ENCODE data around the gene OR9Q1. TPM values are rescaled to one million over a fixed set of nuclear protein-coding genes. Genes with fewer than 3 reads are reported as not detected.
"Not testable (repeated sequence)": the region's sequence is repeated elsewhere in the genome, so short reads cannot be mapped to it uniquely, and the experiment has no call there.

Gene OR9Q1
- total RNA-seq, 6 donors from 2014 or later = not detected

- Histone ChIP-seq H3K36me3 (no peaks in the 10 kb centered on the region), H3K9me3 (no peaks in the 10 kb centered on the region), H3K27me3 (no peaks in the 10 kb centered on the region), H3K4me3 (no peak within 1 kb of the TSS), H3K4me1 (no peaks in the 10 kb centered on the region), H3K27ac (no peak within 1 kb of the TSS)
- ATAC-seq (ENCODE audit: low FRiP score in 2 of 2) (no peak), DNase-seq (no peak)
- TF ChIP-seq POLR2A (IDR thresholded peaks at IDR 0.05) (no peak), EP300 (IDR thresholded peaks at IDR 0.05) (no peak), POLR2AphosphoS5 (IDR thresholded peaks at IDR 0.05) (no peak), CTCF (IDR thresholded peaks at IDR 0.05) (no peak)
Observed at GRCh38 chr11:58204042-58204441, 180.4 kb downstream of the OR9Q1 start, which contains the start of gene OR1S2. Gene OR1S2, minus strand, starts transcription at chr11:58204142. Its CDS starts 0 bp downstream, at chr11:58204142.

DNA sequence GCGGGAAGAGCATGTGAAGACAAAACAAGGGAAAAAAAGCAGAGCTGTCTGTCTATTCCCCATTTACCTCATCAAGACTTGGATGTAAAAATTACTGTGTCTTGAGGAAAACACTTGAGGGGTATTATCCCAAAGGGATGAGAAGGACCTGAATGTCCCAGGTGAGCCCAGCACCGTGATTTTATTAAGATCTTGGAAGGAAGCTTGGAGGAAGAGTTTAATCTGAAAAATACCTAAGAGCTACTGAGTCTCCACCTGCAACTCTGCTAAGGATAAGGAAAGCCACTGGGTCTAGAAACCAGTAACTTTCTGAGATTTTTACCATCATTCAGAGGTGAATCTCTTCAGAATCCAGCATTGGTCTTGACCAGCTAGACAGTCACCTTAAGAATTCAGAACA lies 188.7 kb downstream of the OR9Q1 start, which contains the start of gene OR1S1:
OR1S1 (plus strand) TSS at position 301 of the 400 bp plus-strand sequence.
- H3K36me3 ChIP-seq; H3K4me3 ChIP-seq; H3K27me3 ChIP-seq; H3K4me1 ChIP-seq; H3K9me3 ChIP-seq; DNase-seq; ATAC-seq (ENCODE audit: low FRiP score in 2 of 2); H3K27ac ChIP-seq: not testable (repeated sequence)
- whole genome bisulfite sequencing, 2 donors = 70 to 80% methylated on average over 2 of the region's 2 CpGs

GRCh38 chr11:58216476-58216875 lies 192.8 kb downstream of the OR9Q1 start:
- no peak for TF ChIP-seq CTCF (IDR thresholded peaks at IDR 0.05)
- no peak for TF ChIP-seq EP300 (IDR thresholded peaks at IDR 0.05)
- TF ChIP-seq POLR2A (IDR thresholded peaks at IDR 0.05) = no peak
- TF ChIP-seq POLR2AphosphoS5 (IDR thresholded peaks at IDR 0.05) = no peak

GRCh38 chr11:58222721-58223120 lies 199.0 kb downstream of the OR9Q1 start:
- Histone ChIP-seq H3K36me3 (no peaks in the 10 kb centered on the region), H3K9me3 (no peaks in the 10 kb centered on the region), H3K27ac (no peak overlapping the region), H3K4me1 (no peaks in the 10 kb centered on the region), H3K27me3 (no peaks in the 10 kb centered on the region), H3K4me3 (no peak overlapping the region)
- no peak for DNase-seq
- no peak for ATAC-seq (ENCODE audit: low FRiP score in 2 of 2)
- WGBS, 2 donors = 80 to 88% methylated on average over 7 of the region's 7 CpGs
- TF ChIP-seq POLR2A (IDR thresholded peaks at IDR 0.05) (no peak), CTCF (IDR thresholded peaks at IDR 0.05) (no peak), EP300 (IDR thresholded peaks at IDR 0.05) (no peak), POLR2AphosphoS5 (IDR thresholded peaks at IDR 0.05) (no peak)

More at GRCh38 chr11:58216476-58216875, 192.8 kb downstream of the OR9Q1 start:
- no peak overlapping the region for H3K4me3 ChIP-seq
- H3K27ac ChIP-seq = no peak overlapping the region
- no peaks in the 10 kb centered on the region for H3K36me3 ChIP-seq
- no peaks in the 10 kb centered on the region for H3K9me3 ChIP-seq
- no peaks in the 10 kb centered on the region for H3K4me1 ChIP-seq
- ATAC-seq (ENCODE audit: low FRiP score in 2 of 2) = no peak
- H3K27me3 ChIP-seq = no peaks in the 10 kb centered on the region
- DNase-seq = no peak

- H3K36me3 ChIP-seq = no peaks in the 10 kb centered on the region
- DNase-seq (peak in 1 of 2 donors; percentile 76), ATAC-seq (ENCODE audit: low FRiP score in 2 of 2) (peak in 1 of 2 donors; percentile 34)
- no peaks in the 10 kb centered on the region for H3K27me3 ChIP-seq
- WGBS, 2 donors = 93 to 94% methylated on average over 31 to 32 of the region's 32 CpGs
- H3K4me3 ChIP-seq = no peak overlapping the region
- TF ChIP-seq CTCF (IDR thresholded peaks at IDR 0.05) (no peak), POLR2A (IDR thresholded peaks at IDR 0.05) (no peak), POLR2AphosphoS5 (IDR thresholded peaks at IDR 0.05) (no peak), EP300 (IDR thresholded peaks at IDR 0.05) (no peak)
- H3K4me1 ChIP-seq = no peaks in the 10 kb centered on the region
- H3K27ac ChIP-seq = no peak overlapping the region
- no peaks in the 10 kb centered on the region for H3K9me3 ChIP-seq
Observed at GRCh38 chr11:58227956-58228615, 204.4 kb downstream of the OR9Q1 start.

Small RNA genes within 50 kb of the gene (small RNA-seq; reads per million reads assigned to genes)
- gene RNU6-899P = 0 reads per million in 4 donors

Other genes starting within 250 kb of the OR9Q1 start
- gene OR6Q1, start 7.1 kb downstream of the OR9Q1 start, total RNA-seq = not detected
- gene OR9I1, start 101.6 kb downstream of the OR9Q1 start, total RNA-seq = not detected
- gene OR9Q2, start 165.2 kb downstream of the OR9Q1 start, total RNA-seq = not detected
- gene OR1S2, start 180.3 kb downstream of the OR9Q1 start, total RNA-seq = not detected
- under 1 TPM in 1 of 6 donors, not detected in 5; 0.61 TPM for gene OR1S1, start 188.8 kb downstream of the OR9Q1 start, total RNA-seq
- gene OR10Q1, start 205.0 kb downstream of the OR9Q1 start, total RNA-seq = not detected
- gene OR10W1, start 244.4 kb downstream of the OR9Q1 start, total RNA-seq = not detected

All from upper lobe of left lung (tissue), 6 donors.